ENCODE results near the gene FARP1. TPM values are rescaled to one million over a fixed set of nuclear protein-coding genes. Genes with fewer than 3 reads are reported as not detected.

Gene FARP1
- polyA plus RNA-seq, 2 of the 4 experiments (the other 2 are of a cell fraction) = 9.4 to 13.0 TPM

DNA sequence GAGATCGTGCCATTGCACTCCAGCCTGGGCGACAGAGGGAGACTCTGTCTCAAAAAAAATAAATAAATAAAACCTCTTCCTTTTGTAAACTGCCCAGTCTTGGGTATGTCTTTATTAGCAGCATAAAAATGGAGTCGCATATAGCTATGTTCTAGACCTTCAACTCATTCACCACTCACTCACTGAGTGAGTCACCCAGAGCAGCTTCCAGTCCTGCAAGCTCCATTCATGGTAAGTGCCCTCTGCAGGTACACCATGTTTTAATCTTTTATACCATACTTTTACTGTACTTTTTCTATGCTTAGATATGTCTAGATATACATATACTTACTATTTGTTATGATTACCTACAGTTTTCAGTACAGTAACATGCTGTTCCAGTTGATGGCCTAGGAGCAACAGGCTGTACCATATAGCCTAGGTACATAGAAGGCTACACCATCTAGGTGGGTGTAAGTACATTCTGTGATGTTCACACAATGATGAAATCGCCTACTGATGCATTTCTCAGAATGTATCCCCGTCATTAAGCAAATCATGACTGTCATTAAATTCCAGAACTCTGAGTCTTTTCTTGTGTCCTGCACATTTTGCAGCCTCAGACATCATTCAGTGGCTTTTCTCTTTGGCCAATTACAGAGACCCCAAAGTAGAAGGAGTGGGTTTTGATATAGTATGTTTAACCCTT lies 13.7 kb upstream of the FARP1 start:
- FAIRE-seq = no peak
- CTCF ChIA-PET = no interaction called here
- 50% methylated on average over 5 of the region's 5 CpGs for WGBS (ENCODE audit: missing lambda C conversion rate)

DNA sequence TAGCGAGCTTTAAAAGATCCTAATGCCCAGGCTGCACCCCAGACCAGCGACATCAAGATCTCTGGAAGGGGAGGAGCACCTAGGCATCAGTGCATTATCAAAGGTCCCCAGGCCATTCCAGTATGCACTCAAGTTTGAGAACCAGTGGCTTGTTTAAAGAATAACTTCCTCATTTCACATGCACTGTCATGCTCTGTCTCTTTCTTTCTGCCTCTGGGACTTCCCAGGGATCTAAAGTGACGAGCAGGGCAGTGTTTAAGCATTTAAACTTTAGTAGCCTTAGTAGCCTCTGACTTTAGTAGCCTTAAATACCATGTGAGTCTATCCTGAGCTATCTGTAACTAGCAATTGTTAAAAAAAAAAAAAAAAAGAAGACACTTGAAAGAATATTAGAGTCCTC lies 8.9 kb upstream of the FARP1 start:
- TF ChIP-seq RARB (CRISPR knock-in tag; IDR thresholded peaks at IDR 0.05) (no peak), FOXS1 (CRISPR knock-in tag; IDR thresholded peaks at IDR 0.05) (no peak), KDM1A (IDR thresholded peaks at IDR 0.05; ENCODE audit: low read depth) (no peak), CHD4 (IDR thresholded peaks at IDR 0.05; ENCODE audit: borderline replicate concordance) (no peak), HOXB5 (CRISPR knock-in tag; IDR thresholded peaks at IDR 0.05) (no peak)
- TF ChIP-seq, protein P1, sequence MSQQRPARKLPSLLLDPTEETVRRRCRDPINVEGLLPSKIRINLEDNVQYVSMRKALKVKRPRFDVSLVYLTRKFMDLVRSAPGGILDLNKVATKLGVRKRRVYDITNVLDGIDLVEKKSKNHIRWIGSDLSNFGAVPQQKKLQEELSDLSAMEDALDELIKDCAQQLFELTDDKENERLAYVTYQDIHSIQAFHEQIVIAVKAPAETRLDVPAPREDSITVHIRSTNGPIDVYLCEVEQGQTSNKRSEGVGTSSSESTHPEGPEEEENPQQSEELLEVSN (IDR thresholded peaks at IDR 0.05; ENCODE audit: borderline replicate concordance, low read depth) = no peak
- TF ChIP-seq, protein P2, sequence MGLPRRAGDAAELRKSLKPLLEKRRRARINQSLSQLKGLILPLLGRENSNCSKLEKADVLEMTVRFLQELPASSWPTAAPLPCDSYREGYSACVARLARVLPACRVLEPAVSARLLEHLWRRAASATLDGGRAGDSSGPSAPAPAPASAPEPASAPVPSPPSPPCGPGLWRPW (IDR thresholded peaks at IDR 0.05) = no peak
- TF ChIP-seq, protein P3, sequence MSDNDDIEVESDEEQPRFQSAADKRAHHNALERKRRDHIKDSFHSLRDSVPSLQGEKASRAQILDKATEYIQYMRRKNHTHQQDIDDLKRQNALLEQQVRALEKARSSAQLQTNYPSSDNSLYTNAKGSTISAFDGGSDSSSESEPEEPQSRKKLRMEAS (IDR thresholded peaks at IDR 0.05) = no peak
- Histone ChIP-seq H3K27ac (no peak overlapping the region), H3K4me3 (no peak overlapping the region), H3K9me3 (no peaks in the 10 kb centered on the region), H3K4me1 (no peaks in the 10 kb centered on the region), H3K4me2 (no peak overlapping the region)
- ChIA-PET CTCF (no interaction called here), POLR2A (no interaction called here)
- ATAC-seq (no peak), FAIRE-seq (no peak), DNase-seq (ENCODE audit: low read depth in 1 of 2, low spot score in 1 of 2) (peak in 1 of 2 experiments; percentile 7)
- 47% methylated on average over 3 of the region's 3 CpGs for WGBS (ENCODE audit: missing lambda C conversion rate)

More for the DNA sequence above, 13.7 kb upstream of the FARP1 start:
- DNase-seq (ENCODE audit: low read depth in 1 of 2, low spot score in 1 of 2) = no peak
- H3K9me3 ChIP-seq = no peaks in the 10 kb centered on the region
- H3K4me3 ChIP-seq = no peak overlapping the region
- ATAC-seq = no peak
- TF ChIP-seq NFE2L2 (conservative IDR thresholded peaks at IDR 0.05; ENCODE audit: low read length) (0 out of 2 replicates have a peak, but pooled peaks have one; percentile 6), MAFK (IDR thresholded peaks at IDR 0.05; ENCODE audit: partially characterized antibody) (peak; percentile 8), ZNF302 (CRISPR knock-in tag; IDR thresholded peaks at IDR 0.05) (no peak)
- no peaks in the 10 kb centered on the region for H3K4me1 ChIP-seq
- POLR2A ChIA-PET = no interaction called here
- peak overlapping the region in 1 of 2 experiments; percentile 21; a peak in 1 of 6 replicates for H3K27ac ChIP-seq
- H3K4me2 ChIP-seq = no peak overlapping the region

DNA sequence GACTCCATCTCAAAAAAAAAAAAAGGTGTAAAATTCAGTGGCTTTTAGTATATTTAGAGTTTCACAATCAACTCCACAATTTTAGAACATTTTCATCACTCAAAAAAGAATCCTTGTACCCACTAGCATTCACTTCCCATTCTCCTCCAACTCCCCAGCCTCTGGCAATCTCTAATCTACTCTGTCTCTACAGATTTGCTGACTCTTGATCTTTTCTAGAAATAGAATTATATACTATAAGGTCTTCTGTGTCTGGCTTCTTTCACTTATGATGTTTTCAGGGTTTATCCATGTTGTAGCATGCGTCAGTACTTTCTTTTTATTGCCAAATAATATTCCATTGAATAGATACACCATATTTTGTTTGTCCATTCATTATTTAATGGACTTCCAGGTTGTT lies 8.0 kb upstream of the FARP1 start:
- Histone ChIP-seq H3K4me1 (no peaks in the 10 kb centered on the region), H3K4me3 (no peak overlapping the region), H3K4me2 (no peak overlapping the region), H3K27ac (no peak overlapping the region), H3K9me3 (no peaks in the 10 kb centered on the region)
- FAIRE-seq (no peak), ATAC-seq (no peak), DNase-seq (ENCODE audit: low read depth in 1 of 2, low spot score in 1 of 2) (no peak)
- TF ChIP-seq MAFK (IDR thresholded peaks at IDR 0.05; ENCODE audit: partially characterized antibody) = peak; percentile 36
- TF ChIP-seq, protein P3 (IDR thresholded peaks at IDR 0.05) = no peak
- TF ChIP-seq RARB (CRISPR knock-in tag; IDR thresholded peaks at IDR 0.05) = no peak
- ChIA-PET POLR2A (no interaction called here), CTCF (no interaction called here)
- WGBS (ENCODE audit: missing lambda C conversion rate) = 84% methylated on average over 1 of the region's 1 CpG

DNA sequence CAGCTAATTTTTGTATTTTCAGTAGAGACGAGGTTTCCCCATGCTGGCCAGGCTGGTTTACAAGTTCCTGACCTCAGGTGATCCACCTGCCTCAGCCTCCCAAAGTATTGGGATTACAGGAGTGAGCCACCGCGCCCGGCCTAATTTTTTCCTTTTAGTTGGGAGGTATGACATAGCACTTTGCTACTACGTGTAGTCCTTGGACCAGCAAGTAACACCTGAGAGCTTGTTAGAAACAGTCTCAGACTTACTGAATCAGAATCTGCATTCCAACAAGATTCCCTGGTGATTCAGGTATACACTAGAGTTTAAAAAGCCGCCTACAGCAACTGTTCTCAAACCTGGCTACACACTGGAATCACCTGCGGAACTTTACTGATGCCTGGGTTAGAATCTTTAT lies 1.8 kb upstream of the FARP1 start:
- DNase-seq (ENCODE audit: low read depth in 1 of 2, low spot score in 1 of 2) (no peak), FAIRE-seq (no peak), ATAC-seq (no peak)
- TF ChIP-seq MAZ (IDR thresholded peaks at IDR 0.05; ENCODE audit: borderline replicate concordance, low read depth, low read length) (no peak), SREBF2 (IDR thresholded peaks at IDR 0.05) (no peak), MAFK (IDR thresholded peaks at IDR 0.05; ENCODE audit: partially characterized antibody) (no peak), KDM5A (IDR thresholded peaks at IDR 0.05) (no peak), ZNF302 (CRISPR knock-in tag; IDR thresholded peaks at IDR 0.05) (no peak), ESRRA (IDR thresholded peaks at IDR 0.05; ENCODE audit: borderline replicate concordance, low read length) (no peak), ZC3H11A (IDR thresholded peaks at IDR 0.05) (no peak), HEYL (CRISPR knock-in tag; IDR thresholded peaks at IDR 0.05) (no peak), JUNB (IDR thresholded peaks at IDR 0.05) (no peak)
- TF ChIP-seq, protein P4, sequence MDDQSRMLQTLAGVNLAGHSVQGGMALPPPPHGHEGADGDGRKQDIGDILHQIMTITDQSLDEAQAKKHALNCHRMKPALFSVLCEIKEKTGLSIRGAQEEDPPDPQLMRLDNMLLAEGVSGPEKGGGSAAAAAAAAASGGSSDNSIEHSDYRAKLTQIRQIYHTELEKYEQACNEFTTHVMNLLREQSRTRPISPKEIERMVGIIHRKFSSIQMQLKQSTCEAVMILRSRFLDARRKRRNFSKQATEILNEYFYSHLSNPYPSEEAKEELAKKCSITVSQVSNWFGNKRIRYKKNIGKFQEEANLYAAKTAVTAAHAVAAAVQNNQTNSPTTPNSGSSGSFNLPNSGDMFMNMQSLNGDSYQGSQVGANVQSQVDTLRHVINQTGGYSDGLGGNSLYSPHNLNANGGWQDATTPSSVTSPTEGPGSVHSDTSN (IDR thresholded peaks at IDR 0.05) = no peak
- TF ChIP-seq, protein P5, sequence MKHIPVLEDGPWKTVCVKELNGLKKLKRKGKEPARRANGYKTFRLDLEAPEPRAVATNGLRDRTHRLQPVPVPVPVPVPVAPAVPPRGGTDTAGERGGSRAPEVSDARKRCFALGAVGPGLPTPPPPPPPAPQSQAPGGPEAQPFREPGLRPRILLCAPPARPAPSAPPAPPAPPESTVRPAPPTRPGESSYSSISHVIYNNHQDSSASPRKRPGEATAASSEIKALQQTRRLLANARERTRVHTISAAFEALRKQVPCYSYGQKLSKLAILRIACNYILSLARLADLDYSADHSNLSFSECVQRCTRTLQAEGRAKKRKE (CRISPR knock-in tag; IDR thresholded peaks at IDR 0.05; ENCODE audit: low read depth) = no peak
- Histone ChIP-seq H3K9me3 (no peaks in the 10 kb centered on the region), H3K4me1 (peaks cover 12% of the 10 kb centered on the region; the same call in 2 of the 3 replicates), H3K4me2 (no peak overlapping the region), H3K4me3 (no peak overlapping the region), H3K27ac (no peak overlapping the region)
- ChIA-PET CTCF (no interaction called here), POLR2A (no interaction called here)
- WGBS (ENCODE audit: missing lambda C conversion rate) = 96% methylated on average over 7 of the region's 7 CpGs

Data from A549 (cell line).